Progenitor cell of endocrine pancreas (in vitro differentiated cells): ENCODE results near the gene SV2B. TPM values are rescaled to one million over a fixed set of nuclear protein-coding genes. Genes with fewer than 3 reads are reported as not detected.

ENCODE experiments used
- DNase-seq: peaks from one replicate; pipeline ENCODE4 v3.0.0; 2021; ENCODE audit warnings: low spot score; ENCODE audit not compliant: unreplicated experiment
- H3K27ac Mint-ChIP-seq: 2 replicates; pipeline ENCODE4 v1.8.0; 2021; ENCODE audit warnings: mild to moderate bottlenecking, moderate library complexity, mixed read lengths
- H3K27me3 Mint-ChIP-seq: 2 replicates; pipeline ENCODE4 v1.8.0; 2021; ENCODE audit warnings: mixed read lengths
- H3K36me3 Mint-ChIP-seq: 2 replicates; pipeline ENCODE4 v1.8.0; 2022; ENCODE audit warnings: mixed read lengths; ENCODE audit not compliant: insufficient read depth
- H3K4me1 Mint-ChIP-seq: 2 replicates; pipeline ENCODE4 v1.8.0; 2021; ENCODE audit warnings: low read depth, mixed read lengths
- H3K4me3 Mint-ChIP-seq: 2 replicates; pipeline ENCODE4 v1.8.0; 2021; ENCODE audit warnings: low read depth, mild to moderate bottlenecking, moderate library complexity, mixed read lengths
- H3K9me3 Mint-ChIP-seq: 2 replicates; pipeline ENCODE4 v1.8.0; 2021; ENCODE audit warnings: low read depth, mixed read lengths
- total RNA-seq: library from RNA; stranded (reverse); gene quantifications from 2 replicates; pipeline ENCODE4 v1.2.1, GENCODE V29; 2021
- TF ChIP-seq, protein P1 (sequence below): fragments of 200-600 bp; sonication (generic); IDR thresholded peaks from one replicate; pipeline ENCODE4 v1.5.0; 2021; ENCODE audit warnings: antibody characterized with exemption, mild to moderate bottlenecking; ENCODE audit not compliant: unreplicated experiment

The SV2B gene
- total RNA-seq, 1 donor from 2014 or later: 19.9 TPM

DNA sequence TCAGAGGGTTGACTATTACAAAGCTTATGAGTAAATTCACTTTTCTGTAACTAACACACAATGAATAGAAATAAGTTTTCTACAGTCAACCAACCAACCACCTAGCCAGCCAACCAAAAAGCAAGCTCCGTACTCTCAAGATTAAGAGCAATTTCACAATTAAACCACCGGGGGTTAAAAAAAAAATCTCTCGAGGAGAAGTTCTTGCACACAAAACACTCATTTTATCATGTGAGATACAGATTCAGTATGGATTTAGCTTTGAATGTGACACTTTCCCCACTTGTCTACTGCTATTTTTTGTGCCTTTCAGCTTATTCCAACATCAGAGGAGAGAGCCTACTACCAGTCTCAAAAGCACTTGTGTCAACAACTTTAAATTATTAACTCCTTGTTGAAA lies 135.3 kb downstream of the SV2B start:
- no peaks in the 10 kb centered on the region for H3K36me3 Mint-ChIP-seq
- no peak overlapping the region for H3K27ac Mint-ChIP-seq
- DNase-seq: no peak
- H3K9me3 Mint-ChIP-seq: no peaks in the 10 kb centered on the region
- TF ChIP-seq, protein P1, sequence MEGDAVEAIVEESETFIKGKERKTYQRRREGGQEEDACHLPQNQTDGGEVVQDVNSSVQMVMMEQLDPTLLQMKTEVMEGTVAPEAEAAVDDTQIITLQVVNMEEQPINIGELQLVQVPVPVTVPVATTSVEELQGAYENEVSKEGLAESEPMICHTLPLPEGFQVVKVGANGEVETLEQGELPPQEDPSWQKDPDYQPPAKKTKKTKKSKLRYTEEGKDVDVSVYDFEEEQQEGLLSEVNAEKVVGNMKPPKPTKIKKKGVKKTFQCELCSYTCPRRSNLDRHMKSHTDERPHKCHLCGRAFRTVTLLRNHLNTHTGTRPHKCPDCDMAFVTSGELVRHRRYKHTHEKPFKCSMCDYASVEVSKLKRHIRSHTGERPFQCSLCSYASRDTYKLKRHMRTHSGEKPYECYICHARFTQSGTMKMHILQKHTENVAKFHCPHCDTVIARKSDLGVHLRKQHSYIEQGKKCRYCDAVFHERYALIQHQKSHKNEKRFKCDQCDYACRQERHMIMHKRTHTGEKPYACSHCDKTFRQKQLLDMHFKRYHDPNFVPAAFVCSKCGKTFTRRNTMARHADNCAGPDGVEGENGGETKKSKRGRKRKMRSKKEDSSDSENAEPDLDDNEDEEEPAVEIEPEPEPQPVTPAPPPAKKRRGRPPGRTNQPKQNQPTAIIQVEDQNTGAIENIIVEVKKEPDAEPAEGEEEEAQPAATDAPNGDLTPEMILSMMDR: no peak
- no peak overlapping the region for H3K4me3 Mint-ChIP-seq
- H3K4me1 Mint-ChIP-seq: no peaks in the 10 kb centered on the region
- H3K27me3 Mint-ChIP-seq: peaks cover 24% of the 10 kb centered on the region

DNA sequence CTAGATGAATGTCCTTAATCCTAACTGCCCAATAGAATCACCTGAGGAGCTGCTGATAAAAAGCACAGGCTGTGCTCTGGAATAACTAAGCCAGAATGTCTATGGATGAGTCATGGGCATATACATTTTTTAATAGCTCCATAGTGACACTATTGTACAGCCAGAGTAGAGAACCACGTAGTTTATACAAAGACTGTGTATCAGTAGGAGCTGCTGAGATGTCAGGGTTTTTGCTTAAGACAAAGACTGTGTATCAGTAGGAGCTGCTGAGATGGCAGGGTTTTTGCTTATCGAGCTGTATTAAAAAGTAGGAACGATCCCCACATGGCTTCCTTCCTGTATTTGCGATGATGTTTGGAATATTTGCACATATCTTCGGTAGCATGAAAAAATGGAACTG lies 137.4 kb downstream of the SV2B start:
- Mint-ChIP-seq H3K36me3 (no peaks in the 10 kb centered on the region), H3K4me1 (no peaks in the 10 kb centered on the region), H3K27me3 (peaks cover 24% of the 10 kb centered on the region), H3K27ac (no peak overlapping the region), H3K4me3 (no peak overlapping the region), H3K9me3 (no peaks in the 10 kb centered on the region)
- TF ChIP-seq, protein P1: no peak
- no peak for DNase-seq

DNA sequence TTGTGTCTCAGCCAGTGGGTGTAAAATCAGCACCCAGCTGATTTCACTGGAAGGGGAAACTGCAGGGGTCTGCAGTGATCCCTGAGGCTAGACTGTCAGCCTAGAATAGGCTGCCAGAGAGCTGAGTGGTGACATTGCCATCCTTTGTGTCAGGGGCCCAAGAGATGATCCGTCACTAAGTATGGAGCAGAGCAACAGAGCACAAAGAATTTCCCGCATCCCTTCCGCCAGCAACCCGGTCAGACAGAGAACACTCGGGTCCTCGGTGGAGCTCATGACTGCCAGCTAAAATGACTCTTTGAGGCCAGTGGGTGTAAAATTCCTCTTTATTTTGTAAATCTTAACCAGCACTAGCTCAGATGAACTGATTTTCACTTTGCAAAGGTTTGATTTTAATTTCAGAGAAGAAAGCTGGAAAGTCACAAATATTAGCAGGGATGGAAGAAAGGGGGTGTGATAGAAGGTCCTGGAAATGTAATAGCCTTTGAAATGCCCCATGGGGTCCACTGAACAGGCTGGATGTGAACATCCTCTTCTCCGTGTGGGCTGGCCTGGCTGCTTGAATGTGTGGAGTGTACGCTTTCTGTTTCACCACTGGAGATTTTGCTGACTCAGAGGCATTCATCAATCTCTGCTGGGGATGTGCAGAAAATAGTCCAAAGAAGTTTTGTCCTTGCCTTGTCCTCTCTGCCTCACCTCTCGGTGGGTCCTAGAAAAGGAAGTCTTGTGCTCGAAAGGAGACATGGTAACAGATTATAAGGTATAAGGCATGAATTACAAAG lies 138.8 kb downstream of the SV2B start:
- Mint-ChIP-seq H3K27me3 (peaks cover 28% of the 10 kb centered on the region), H3K9me3 (no peaks in the 10 kb centered on the region), H3K4me1 (no peaks in the 10 kb centered on the region), H3K4me3 (no peak overlapping the region), H3K27ac (no peak overlapping the region), H3K36me3 (no peaks in the 10 kb centered on the region)
- TF ChIP-seq, protein P1: no peak
- DNase-seq: no peak

DNA sequence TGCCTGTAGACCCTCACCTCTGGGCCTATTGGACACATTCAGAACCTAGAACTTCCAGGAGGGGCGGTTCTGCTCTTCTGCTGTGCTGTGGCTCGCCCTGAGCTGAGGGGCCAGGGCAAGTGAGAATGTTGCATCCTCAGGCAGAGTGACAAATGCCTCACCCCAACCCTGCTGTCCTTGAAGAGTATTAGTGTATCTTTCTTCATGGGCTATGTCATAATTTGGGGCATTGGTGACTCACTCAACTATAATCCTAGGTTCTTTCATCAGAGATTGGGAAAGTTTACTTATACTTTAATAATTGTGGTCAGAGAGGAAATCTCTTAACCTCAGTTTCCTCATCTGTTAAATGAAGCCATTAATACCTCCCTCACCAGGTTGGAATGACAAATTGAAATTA lies 143.8 kb downstream of the SV2B start:
- H3K27ac Mint-ChIP-seq: no peak overlapping the region
- DNase-seq: no peak
- no peaks in the 10 kb centered on the region for H3K36me3 Mint-ChIP-seq
- no peaks in the 10 kb centered on the region for H3K4me1 Mint-ChIP-seq
- H3K27me3 Mint-ChIP-seq: peaks cover 13% of the 10 kb centered on the region
- TF ChIP-seq, protein P1: no peak
- no peak overlapping the region for H3K4me3 Mint-ChIP-seq
- no peaks in the 10 kb centered on the region for H3K9me3 Mint-ChIP-seq

DNA sequence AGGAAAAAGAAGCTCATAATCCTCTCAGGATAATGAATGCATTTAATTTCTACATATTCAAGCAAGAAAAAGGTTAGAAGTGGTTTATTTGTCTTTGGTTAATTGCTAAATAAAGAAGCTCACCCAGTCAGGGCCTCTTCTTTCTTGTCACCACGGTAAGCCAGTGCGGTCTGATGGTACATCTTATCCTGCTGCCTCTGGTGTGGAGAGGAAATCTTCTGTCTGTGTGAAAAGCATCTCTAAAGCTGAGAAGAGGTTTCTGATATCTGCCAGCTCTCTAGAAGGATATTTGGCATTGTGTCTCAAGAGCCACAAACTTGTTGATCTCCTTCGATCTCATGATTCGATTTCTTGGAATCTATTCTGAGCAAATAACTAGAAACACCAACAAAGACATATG lies 144.9 kb downstream of the SV2B start:
- no peaks in the 10 kb centered on the region for H3K36me3 Mint-ChIP-seq

More for the DNA sequence above, 144.9 kb downstream of the SV2B start:
- H3K4me3 Mint-ChIP-seq: no peak overlapping the region
- TF ChIP-seq, protein P1: no peak
- peaks cover 15% of the 10 kb centered on the region for H3K27me3 Mint-ChIP-seq
- no peak overlapping the region for H3K27ac Mint-ChIP-seq
- H3K4me1 Mint-ChIP-seq: no peaks in the 10 kb centered on the region
- no peaks in the 10 kb centered on the region for H3K9me3 Mint-ChIP-seq
- no peak for DNase-seq
